Stomach (tissue), 4 donors: ENCODE measurements around the gene LRFN5.

Source experiments
- CTCF ChIP-seq, 7 experiments: fragments of 450-650 bp in 4 of 7; fragments of 200-600 bp in 3 of 7; sonication (generic) in 3 of 7; IDR thresholded peaks; one replicate each; pipeline ENCODE4 v1.5.1; 2016 to 2019; ENCODE audit warnings: antibody characterized with exemption in 7 of 7, control low read depth in 2 of 7, mild to moderate bottlenecking in 1 of 7
- EP300 ChIP-seq: sonication (generic); formaldehyde crosslinking; IDR thresholded peaks from one replicate; pipeline ENCODE4 v1.6.1; 2017; ENCODE audit warnings: antibody characterized with exemption
- POLR2A ChIP-seq, 4 donors: fragments of 450-650 bp; IDR thresholded peaks; one replicate each; pipeline ENCODE4 v1.6.1; 2016; ENCODE audit warnings: antibody characterized with exemption in 4 of 4, control low read depth in 2 of 4, mild to moderate bottlenecking in 1 of 4, moderate library complexity in 1 of 4
- POLR2AphosphoS5 ChIP-seq, 3 donors: sonication (generic); formaldehyde crosslinking; IDR thresholded peaks; one replicate each; pipeline ENCODE4 v1.6.1; 2016; ENCODE audit warnings: antibody characterized with exemption in 3 of 3

- TF ChIP-seq CTCF (IDR thresholded peaks at IDR 0.05) (no peak), EP300 (no peak), POLR2A (IDR thresholded peaks at IDR 0.05) (no peak), POLR2AphosphoS5 (IDR thresholded peaks at IDR 0.05) (no peak)
These were observed 1.4 kb downstream of the LRFN5 start for GRCh38 chr14:41607966-41608663.
